Loucy (cell line): ENCODE results near the gene SLC27A2.

Experiments
- EZH2phosphoT487 ChIP-seq: fragments of 200-600 bp; IDR thresholded peaks from 2 replicates; pipeline ENCODE4 v1.6.1; 2018; ENCODE audit warnings: antibody characterized with exemption, mild to moderate bottlenecking, moderate library complexity, borderline replicate concordance
- TF ChIP-seq, protein P1 (sequence below): fragments of 200-600 bp; sonication (generic); conservative IDR thresholded peaks from 2 replicates; pipeline ENCODE4 v1.5.1; 2014; ENCODE audit warnings: mild to moderate bottlenecking, antibody characterized with exemption, low read length

DNA sequence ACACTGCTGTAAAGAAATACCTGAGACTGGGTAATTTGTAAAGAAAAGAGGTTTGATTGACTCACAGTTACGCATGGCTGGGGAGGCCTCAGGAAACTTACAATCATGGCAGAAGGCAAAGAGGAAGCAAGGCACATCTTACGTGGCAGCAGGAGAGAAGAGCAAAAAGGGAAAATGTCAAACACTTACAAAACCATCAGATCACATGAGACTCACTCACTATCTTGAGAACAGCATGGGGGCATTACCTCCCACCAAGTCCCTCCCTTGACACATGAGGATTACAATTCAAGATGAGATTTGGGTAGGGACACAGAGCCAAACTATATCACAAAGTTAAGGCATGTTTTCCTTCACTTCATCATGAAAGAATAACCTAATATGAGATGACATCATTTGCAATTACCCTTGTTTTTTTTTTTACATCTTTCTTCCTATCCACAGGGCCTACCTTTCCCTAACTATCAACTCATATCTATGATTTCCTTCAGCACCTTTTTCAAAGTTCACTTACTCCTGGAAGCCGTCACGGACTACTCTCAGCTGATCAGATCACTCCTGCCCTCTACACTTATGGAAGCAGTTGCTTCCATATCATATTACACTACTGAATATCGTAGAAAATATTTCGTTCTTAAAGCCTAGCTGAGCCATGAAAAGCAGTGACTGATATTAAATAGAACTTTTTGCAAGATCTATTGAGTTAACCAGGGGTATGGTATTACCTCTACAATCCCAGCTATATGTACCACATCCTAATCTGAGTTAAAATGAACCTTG, 37.5 kb upstream of the SLC27A2 start:
- TF ChIP-seq, protein P1, sequence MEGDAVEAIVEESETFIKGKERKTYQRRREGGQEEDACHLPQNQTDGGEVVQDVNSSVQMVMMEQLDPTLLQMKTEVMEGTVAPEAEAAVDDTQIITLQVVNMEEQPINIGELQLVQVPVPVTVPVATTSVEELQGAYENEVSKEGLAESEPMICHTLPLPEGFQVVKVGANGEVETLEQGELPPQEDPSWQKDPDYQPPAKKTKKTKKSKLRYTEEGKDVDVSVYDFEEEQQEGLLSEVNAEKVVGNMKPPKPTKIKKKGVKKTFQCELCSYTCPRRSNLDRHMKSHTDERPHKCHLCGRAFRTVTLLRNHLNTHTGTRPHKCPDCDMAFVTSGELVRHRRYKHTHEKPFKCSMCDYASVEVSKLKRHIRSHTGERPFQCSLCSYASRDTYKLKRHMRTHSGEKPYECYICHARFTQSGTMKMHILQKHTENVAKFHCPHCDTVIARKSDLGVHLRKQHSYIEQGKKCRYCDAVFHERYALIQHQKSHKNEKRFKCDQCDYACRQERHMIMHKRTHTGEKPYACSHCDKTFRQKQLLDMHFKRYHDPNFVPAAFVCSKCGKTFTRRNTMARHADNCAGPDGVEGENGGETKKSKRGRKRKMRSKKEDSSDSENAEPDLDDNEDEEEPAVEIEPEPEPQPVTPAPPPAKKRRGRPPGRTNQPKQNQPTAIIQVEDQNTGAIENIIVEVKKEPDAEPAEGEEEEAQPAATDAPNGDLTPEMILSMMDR: no peak
- TF ChIP-seq EZH2phosphoT487: no peak
